Stimulated activated CD4-positive, alpha-beta T cell treated with anti-CD3 and anti-CD28 coated beads, Interleukin-2, amount 100 ng/mL, for 4 hours (primary cell): ENCODE results near the gene SNX18.

Source experiments
- DNase-seq: peaks from one replicate; pipeline ENCODE4 v3.0.0-alpha.2; 2020; ENCODE audit warnings: low read depth

The SNX18 gene

GRCh38 chr5:54580997-54581811 is 63.6 kb downstream of the SNX18 start:
- no peak for DNase-seq

DNA sequence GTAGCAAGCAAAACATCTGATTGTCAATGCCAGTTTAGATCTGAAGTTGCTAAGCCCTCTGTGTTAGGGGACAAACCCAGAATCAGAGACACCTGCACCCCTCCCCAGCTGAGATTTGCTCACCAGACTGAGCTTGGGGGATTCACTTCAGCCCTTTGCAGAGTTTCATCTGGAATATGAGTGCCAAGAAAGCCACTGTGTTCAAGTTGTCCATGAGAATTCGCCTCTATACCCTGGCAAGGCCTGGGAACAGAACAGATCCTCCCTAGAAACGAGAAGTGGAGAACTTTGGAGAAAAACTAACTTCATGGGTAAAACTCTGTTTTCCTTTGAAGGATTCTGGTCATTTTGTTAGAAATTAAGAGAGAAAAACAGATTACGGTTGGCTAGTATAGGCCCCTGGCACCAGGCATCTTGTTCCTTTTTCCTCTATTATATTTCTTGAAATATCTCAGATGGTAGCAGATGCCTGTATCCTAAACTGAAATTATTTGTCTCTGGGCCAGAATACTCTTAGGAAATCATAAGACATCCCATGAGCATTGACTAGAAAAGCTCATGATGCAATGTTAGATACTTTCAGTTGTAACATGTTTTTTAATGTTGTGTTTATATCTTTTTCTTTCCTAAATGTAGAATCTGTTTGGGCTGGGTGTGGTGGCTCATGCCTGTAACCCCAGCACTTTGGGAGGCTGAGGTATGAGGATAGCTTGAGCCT is 64.4 kb downstream of the SNX18 start:
- DNase-seq, result no peak

GRCh38 chr5:54586336-54586735 is 68.8 kb downstream of the SNX18 start:
- no peak for DNase-seq

GRCh38 chr5:54589786-54590185 is 72.2 kb downstream of the SNX18 start:
- DNase-seq, result no peak

- no peak for DNase-seq
Observed at GRCh38 chr5:54590824-54591223, 73.3 kb downstream of the SNX18 start.

DNA sequence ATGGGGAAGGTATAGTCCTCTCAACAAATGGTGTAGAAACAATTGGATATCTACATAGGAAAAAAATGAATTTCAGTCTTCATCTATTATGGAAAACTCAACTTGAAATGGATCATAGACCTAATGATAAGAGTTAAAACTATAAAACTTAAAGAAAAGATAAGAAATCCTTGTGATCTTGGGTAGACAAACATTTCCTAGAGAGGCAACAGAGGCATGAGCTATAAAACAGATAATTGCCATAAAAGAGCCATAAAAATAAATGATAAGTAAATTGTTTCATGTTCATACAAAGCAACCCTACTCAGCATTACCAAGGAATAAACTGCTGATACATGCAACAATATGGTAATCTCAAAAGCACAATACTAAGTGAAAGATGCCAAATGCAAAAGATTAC is 76.2 kb downstream of the SNX18 start:
- no peak for DNase-seq

DNA sequence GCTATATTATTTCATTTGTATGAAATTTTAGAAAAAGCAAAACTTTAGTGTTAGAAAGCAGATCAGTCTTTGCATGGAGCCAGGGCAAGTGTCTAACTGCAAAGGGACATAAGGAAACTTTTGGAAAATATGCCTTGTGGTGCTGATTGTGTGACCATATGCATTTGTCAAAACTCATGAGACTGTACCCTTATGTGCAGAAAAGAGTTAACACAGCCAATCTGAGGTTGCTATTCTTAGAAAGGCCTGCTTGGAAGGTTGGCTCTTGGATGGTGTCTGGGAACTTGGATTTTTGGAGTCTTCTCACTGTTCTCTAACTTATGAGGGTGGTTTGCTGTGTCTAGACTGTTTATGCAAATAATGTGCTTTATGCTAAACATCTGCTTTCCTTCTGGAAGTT is 76.6 kb downstream of the SNX18 start:
- no peak for DNase-seq

DNA sequence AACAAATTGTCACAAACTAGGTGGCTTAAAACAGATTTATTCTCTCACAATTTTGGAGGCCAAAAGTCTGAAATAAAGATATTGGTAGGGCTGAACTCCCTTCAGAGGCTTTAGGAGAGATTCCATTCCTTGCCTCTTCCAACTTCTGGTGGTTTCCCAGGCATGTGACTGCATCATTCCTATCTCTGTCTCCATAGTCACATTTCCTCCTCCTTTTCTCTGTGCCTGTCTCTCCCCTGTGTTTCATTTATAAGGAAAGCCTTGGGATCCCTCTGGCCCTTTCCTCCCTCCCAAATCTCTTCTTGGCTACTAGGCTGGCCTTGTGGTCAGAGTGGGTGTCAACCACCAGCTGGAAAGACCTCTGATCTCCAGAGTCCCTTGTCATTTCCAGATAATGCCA is 78.2 kb downstream of the SNX18 start:
- no peak for DNase-seq
